GM12892 (cell line): Measurements from ENCODE around the gene TMEM127.

Experiments
- POLR2A ChIP-seq: IDR thresholded peaks from 2 replicates; pipeline ENCODE4 v1.6.1; 2011; ENCODE audit warnings: low read depth, low read length, control low read depth
- POLR2AphosphoS5 ChIP-seq: IDR thresholded peaks from 2 replicates; pipeline ENCODE4 v1.6.1; 2011; ENCODE audit warnings: low read depth, low read length, control low read depth
- TAF1 ChIP-seq: IDR thresholded peaks from 2 replicates; pipeline ENCODE4 v1.6.1; 2011; ENCODE audit warnings: low read depth, mild to moderate bottlenecking, control low read depth, low read length, borderline replicate concordance

DNA sequence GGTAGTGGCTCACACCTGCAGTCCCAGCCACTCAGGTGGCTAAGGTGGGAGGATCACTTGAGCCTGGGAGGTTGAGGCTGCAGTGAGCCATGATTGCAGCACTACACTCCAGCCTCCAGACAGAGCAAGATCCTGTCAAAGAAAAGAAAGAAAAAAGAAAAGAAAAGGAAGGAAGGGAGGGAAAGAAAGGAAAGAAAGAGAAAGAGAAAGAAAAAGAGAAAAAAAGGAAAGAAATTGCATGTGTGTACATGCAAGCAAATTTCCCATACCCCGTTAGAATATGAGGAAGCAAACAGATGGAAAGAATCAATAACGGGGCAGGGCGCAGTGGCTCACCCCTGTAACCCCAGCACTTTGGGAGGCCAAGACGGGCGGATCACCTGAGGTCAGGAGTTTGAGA lies 17.9 kb downstream of the TMEM127 start:
- TF ChIP-seq POLR2AphosphoS5 (no peak), POLR2A (no peak), TAF1 (no peak)
